H9 (cell line): ENCODE measurements around the gene CCSER2. TPM values are rescaled to one million over a fixed set of nuclear protein-coding genes. Genes with fewer than 3 reads are reported as not detected.

ENCODE experiments used
- DNase-seq: peaks from one replicate; pipeline ENCODE4 v3.0.0-alpha.2; 2017
- H2AFZ ChIP-seq: one replicate; pipeline ENCODE4 v1.6.1; 2013; ENCODE audit warnings: mild to moderate bottlenecking, low read length, control low read depth, moderate library complexity
- H2AK5ac ChIP-seq: 2 replicates; pipeline ENCODE4 v1.6.1; 2013; ENCODE audit warnings: low read length, control low read depth, mixed read lengths; ENCODE audit not compliant: insufficient read length
- H2BK120ac ChIP-seq: one replicate; pipeline ENCODE4 v1.6.1; 2013; ENCODE audit warnings: low read depth, mild to moderate bottlenecking, low read length, control low read depth, inconsistent platforms; ENCODE audit not compliant: poor library complexity, severe bottlenecking
- H2BK12ac ChIP-seq: 2 replicates; pipeline ENCODE4 v1.6.1; 2013; ENCODE audit warnings: low read length, control low read depth, mixed read lengths, low read depth; ENCODE audit not compliant: insufficient read length
- H2BK15ac ChIP-seq: 2 replicates; pipeline ENCODE4 v1.6.1; 2013; ENCODE audit warnings: low read depth, low read length, control low read depth
- H2BK20ac ChIP-seq: one replicate; pipeline ENCODE4 v1.6.1; 2013; ENCODE audit warnings: low read depth, mild to moderate bottlenecking, low read length, control low read depth, inconsistent platforms; ENCODE audit not compliant: poor library complexity, severe bottlenecking
- H2BK5ac ChIP-seq: 2 replicates; pipeline ENCODE4 v1.6.1; 2013; ENCODE audit warnings: low read length, control low read depth, mixed read lengths; ENCODE audit not compliant: insufficient read length
- H3K14ac ChIP-seq: 2 replicates; pipeline ENCODE4 v1.6.1; 2013; ENCODE audit warnings: low read length, control low read depth; ENCODE audit not compliant: insufficient read depth
- H3K18ac ChIP-seq: 2 replicates; pipeline ENCODE4 v1.6.1; 2013; ENCODE audit warnings: low read depth, mild to moderate bottlenecking, mixed read lengths, low read length, control low read depth; ENCODE audit not compliant: insufficient read length
- H3K23ac ChIP-seq: 2 replicates; pipeline ENCODE4 v1.6.1; 2013; ENCODE audit warnings: low read length, control low read depth, mixed read lengths, low read depth; ENCODE audit not compliant: insufficient read length
- H3K23me2 ChIP-seq: 2 replicates; pipeline ENCODE4 v1.6.1; 2013; ENCODE audit warnings: low read depth, mild to moderate bottlenecking, mixed read lengths, low read length, control low read depth; ENCODE audit not compliant: insufficient read length, poor library complexity, severe bottlenecking
- H3K27ac ChIP-seq: 2 replicates; pipeline ENCODE4 v1.5.1; 2013; ENCODE audit warnings: low read length, control low read depth, mixed read lengths, low read depth; ENCODE audit not compliant: insufficient read length
- H3K27me3 ChIP-seq: 2 replicates; pipeline ENCODE4 v1.6.1; 2013; ENCODE audit warnings: low read length, control low read depth, inconsistent platforms; ENCODE audit not compliant: insufficient read depth
- H3K4ac ChIP-seq: 2 replicates; pipeline ENCODE4 v1.6.1; 2013; ENCODE audit warnings: low read depth, mild to moderate bottlenecking, control low read depth, inconsistent platforms, low read length, moderate library complexity
- H3K4me1 ChIP-seq: 2 replicates; pipeline ENCODE4 v1.6.1; 2013; ENCODE audit warnings: low read length, control low read depth, inconsistent platforms; ENCODE audit not compliant: insufficient read depth
- H3K4me2 ChIP-seq: 2 replicates; pipeline ENCODE4 v1.6.1; 2013; ENCODE audit warnings: low read length, control low read depth, mixed read lengths; ENCODE audit not compliant: insufficient read length, insufficient read depth
- H3K56ac ChIP-seq: 2 replicates; pipeline ENCODE4 v1.6.1; 2013; ENCODE audit warnings: low read depth, mild to moderate bottlenecking, mixed read lengths, low read length, control low read depth; ENCODE audit not compliant: insufficient read length
- H3K79me1 ChIP-seq: 2 replicates; pipeline ENCODE4 v1.6.1; 2013; ENCODE audit warnings: low read depth, mild to moderate bottlenecking, moderate library complexity, low read length, control low read depth, inconsistent platforms; ENCODE audit not compliant: insufficient read depth, poor library complexity, severe bottlenecking
- H3K79me2 ChIP-seq: 2 replicates; pipeline ENCODE4 v1.6.1; 2013; ENCODE audit warnings: low read length, control low read depth, inconsistent platforms; ENCODE audit not compliant: insufficient read depth
- H3K9ac ChIP-seq: 2 replicates; pipeline ENCODE4 v1.6.1; 2013; ENCODE audit warnings: low read length, control low read depth, mixed read lengths; ENCODE audit not compliant: insufficient read length; ENCODE audit errors: extremely low read depth
- H3K9me3 ChIP-seq: one replicate; pipeline ENCODE4 v1.6.1; 2013; ENCODE audit warnings: low read depth, low read length, inconsistent platforms; ENCODE audit not compliant: control insufficient read depth
- H3T11ph ChIP-seq: one replicate; pipeline ENCODE4 v1.6.1; 2013; ENCODE audit warnings: mild to moderate bottlenecking, low read length, control low read depth, inconsistent platforms
- H4K20me1 ChIP-seq: one replicate; pipeline ENCODE4 v1.6.1; 2013; ENCODE audit not compliant: control insufficient read depth, insufficient read length, insufficient read depth
- H4K5ac ChIP-seq: 2 replicates; pipeline ENCODE4 v1.6.1; 2013; ENCODE audit warnings: low read depth, mild to moderate bottlenecking, mixed read lengths, low read length, control low read depth; ENCODE audit not compliant: insufficient read length
- H4K8ac ChIP-seq: replicated peaks from 2 replicates; pipeline ENCODE4 v1.6.1; 2013; ENCODE audit warnings: low read length, control low read depth, mixed read lengths, low read depth; ENCODE audit not compliant: insufficient read length
- H4K91ac ChIP-seq: 2 replicates; pipeline ENCODE4 v1.6.1; 2013; ENCODE audit warnings: low read depth, mild to moderate bottlenecking, moderate library complexity, mixed read lengths, low read length, control low read depth; ENCODE audit not compliant: insufficient read length
- H3K27ac Mint-ChIP-seq, 3 experiments: 2 replicates in 2 of 3; 3 replicates in 1 of 3; pipeline ENCODE4 v1.8.0; 2020 to 2021; ENCODE audit warnings: mixed read lengths in 3 of 3, mild to moderate bottlenecking in 1 of 3, moderate library complexity in 1 of 3
- H3K27me3 Mint-ChIP-seq: 2 replicates; pipeline ENCODE4 v1.8.0; 2021; ENCODE audit warnings: low read depth, mild to moderate bottlenecking, moderate library complexity, mixed read lengths
- H3K36me3 Mint-ChIP-seq, 3 experiments: 2 replicates in 2 of 3; 3 replicates in 1 of 3; pipeline ENCODE4 v1.8.0; 2020 to 2021; ENCODE audit warnings: low read depth in 3 of 3, mixed read lengths in 3 of 3; ENCODE audit not compliant: insufficient read depth in 1 of 3
- H3K4me1 Mint-ChIP-seq, 2 experiments: 2 replicates each; pipeline ENCODE4 v1.8.0; 2020; ENCODE audit warnings: mixed read lengths in 2 of 2
- H3K4me3 Mint-ChIP-seq, 2 experiments: 2 replicates in 1 of 2; 3 replicates in 1 of 2; pipeline ENCODE4 v1.8.0; 2020 to 2021; ENCODE audit warnings: mild to moderate bottlenecking in 2 of 2, mixed read lengths in 2 of 2, moderate library complexity in 1 of 2
- H3K9me3 Mint-ChIP-seq, 2 experiments: 2 replicates in 1 of 2; 3 replicates in 1 of 2; pipeline ENCODE4 v1.8.0; 2020; ENCODE audit warnings: mild to moderate bottlenecking in 2 of 2, mixed read lengths in 2 of 2, moderate library complexity in 1 of 2
- CTCF ChIP-seq: fragments of 200-600 bp; sonication (generic); conservative IDR thresholded peaks from 3 replicates; pipeline ENCODE4 v1.8.0; 2021; ENCODE audit warnings: antibody characterized with exemption, mild to moderate bottlenecking
- WGBS: extraction: QIAGEN DNeasy Blood & Tissue Kit; methylation state at CpG from one replicate; pipeline ENCODE4 v1.1.7; 2013; ENCODE audit warnings: missing lambda C conversion rate, low lambda C conversion rate, mixed read lengths; ENCODE audit not compliant: insufficient read length; ENCODE audit errors: extremely low coverage; 5-methylcytosine and 5-hydroxymethylcytosine counted together
- total RNA-seq: library from RNA; stranded (reverse); gene quantifications from 2 replicates; pipeline ENCODE4 v1.2.1, GENCODE V29; 2021

CCSER2 gene
- total RNA-seq, 1 experiment from 2014 or later: 22.2 TPM

- Histone ChIP-seq H4K8ac (no peak overlapping the region), H3K9ac (no peak overlapping the region), H2AFZ (no peak overlapping the region), H2AK5ac (no peak overlapping the region), H3K79me2 (no peaks in the 10 kb centered on the region), H3K56ac (no peak overlapping the region), H3K4me1 (peaks cover 2% of the 10 kb centered on the region; the same call in 1 of the 2 replicates), H3K18ac (no peak overlapping the region), H3K23me2 (no peaks in the 10 kb centered on the region), H3K14ac (no peak overlapping the region), H2BK5ac (no peak overlapping the region), H2BK12ac (no peak overlapping the region), H2BK120ac (no peak overlapping the region), H3K4me2 (no peak overlapping the region), H4K20me1 (no peaks in the 10 kb centered on the region), H3K27me3 (no peaks in the 10 kb centered on the region), H3K79me1 (no peaks in the 10 kb centered on the region), H2BK15ac (no peak overlapping the region), H3K9me3 (no peaks in the 10 kb centered on the region), H4K91ac (no peak overlapping the region), H4K5ac (no peak overlapping the region), H3T11ph (no peak overlapping the region), H3K23ac (no peak overlapping the region), H3K4ac (no peak overlapping the region), H2BK20ac (no peak overlapping the region), H3K27ac (no peak overlapping the region)
- peaks cover 25 to 26% of the 10 kb centered on the region in 2 experiments for H3K9me3 Mint-ChIP-seq
- no peak for DNase-seq
- no peaks in the 10 kb centered on the region for H3K27me3 Mint-ChIP-seq
- H3K4me1 Mint-ChIP-seq: peaks cover 12 to 16% of the 10 kb centered on the region in 2 experiments
- WGBS: no CpG with 5 or more reads among the region's 9 CpGs
- H3K27ac Mint-ChIP-seq: no peak overlapping the region
- H3K4me3 Mint-ChIP-seq: no peak overlapping the region
- TF ChIP-seq CTCF: no peak
- H3K36me3 Mint-ChIP-seq: peaks cover 25 to 32% (median 32%) of the 10 kb centered on the region in 3 experiments
These were observed 165.8 kb downstream of the CCSER2 start for GRCh38 chr10:84493951-84494848.
